Measurements from ENCODE around the gene CAPN3.

- TF ChIP-seq, protein P1, sequence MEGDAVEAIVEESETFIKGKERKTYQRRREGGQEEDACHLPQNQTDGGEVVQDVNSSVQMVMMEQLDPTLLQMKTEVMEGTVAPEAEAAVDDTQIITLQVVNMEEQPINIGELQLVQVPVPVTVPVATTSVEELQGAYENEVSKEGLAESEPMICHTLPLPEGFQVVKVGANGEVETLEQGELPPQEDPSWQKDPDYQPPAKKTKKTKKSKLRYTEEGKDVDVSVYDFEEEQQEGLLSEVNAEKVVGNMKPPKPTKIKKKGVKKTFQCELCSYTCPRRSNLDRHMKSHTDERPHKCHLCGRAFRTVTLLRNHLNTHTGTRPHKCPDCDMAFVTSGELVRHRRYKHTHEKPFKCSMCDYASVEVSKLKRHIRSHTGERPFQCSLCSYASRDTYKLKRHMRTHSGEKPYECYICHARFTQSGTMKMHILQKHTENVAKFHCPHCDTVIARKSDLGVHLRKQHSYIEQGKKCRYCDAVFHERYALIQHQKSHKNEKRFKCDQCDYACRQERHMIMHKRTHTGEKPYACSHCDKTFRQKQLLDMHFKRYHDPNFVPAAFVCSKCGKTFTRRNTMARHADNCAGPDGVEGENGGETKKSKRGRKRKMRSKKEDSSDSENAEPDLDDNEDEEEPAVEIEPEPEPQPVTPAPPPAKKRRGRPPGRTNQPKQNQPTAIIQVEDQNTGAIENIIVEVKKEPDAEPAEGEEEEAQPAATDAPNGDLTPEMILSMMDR (IDR thresholded peaks at IDR 0.05) = no peak
- TF ChIP-seq POLR2A (IDR thresholded peaks at IDR 0.05) = no peak
- no peak for TF ChIP-seq POLR2AphosphoS5 (IDR thresholded peaks at IDR 0.05)
Observed at GRCh38 chr15:42444415-42445063, 85.2 kb downstream of the CAPN3 start.

Data from sigmoid colon (tissue), 4 donors.